HL-60 (cell line): ENCODE measurements around the gene RFTN1.

Source experiments
- DNase-seq, 2 experiments: peaks; one replicate each; pipeline ENCODE4 v3.0.0-alpha.2; 2010 to 2020; ENCODE audit warnings: low read depth in 1 of 2, low spot score in 1 of 2
- H3K27ac ChIP-seq: fragments of 250-450 bp; sonication (Bioruptor Pico); replicated peaks from 2 replicates; pipeline ENCODE4 v1.5.1; 2020; ENCODE audit warnings: mild to moderate bottlenecking, moderate library complexity
- H3K27me3 ChIP-seq: fragments of 250-450 bp; sonication (Bioruptor Pico); 2 replicates; pipeline ENCODE4 v1.5.1; 2021; ENCODE audit warnings: mild to moderate bottlenecking, moderate library complexity; ENCODE audit not compliant: insufficient read depth, poor library complexity, severe bottlenecking
- H3K4me3 ChIP-seq: replicated peaks from 2 replicates; pipeline ENCODE4 v1.5.1; 2011; ENCODE audit warnings: mild to moderate bottlenecking, control low read depth, low read length; ENCODE audit not compliant: insufficient read depth
- CTCF ChIP-seq: IDR thresholded peaks from one replicate; pipeline ENCODE4 v1.5.1; 2011; ENCODE audit warnings: low read length, control low read depth, inconsistent platforms; ENCODE audit not compliant: insufficient read depth
- GABPA ChIP-seq: IDR thresholded peaks from 2 replicates; pipeline ENCODE4 v1.6.1; 2012; ENCODE audit warnings: low read depth
- POLR2AphosphoS5 ChIP-seq: IDR thresholded peaks from 2 replicates; pipeline ENCODE4 v1.6.1; 2012; ENCODE audit warnings: low read depth
- REST ChIP-seq: IDR thresholded peaks from 2 replicates; pipeline ENCODE4 v1.6.1; 2012; ENCODE audit warnings: low read depth; ENCODE audit not compliant: insufficient replicate concordance
- SPI1 ChIP-seq: IDR thresholded peaks from 2 replicates; pipeline ENCODE4 v1.6.1; 2012; ENCODE audit warnings: low read depth, mild to moderate bottlenecking, borderline replicate concordance

Gene RFTN1

GRCh38 chr3:16319723-16320122 lies 193.8 kb downstream of the RFTN1 start:
- no peak overlapping the region for H3K4me3 ChIP-seq
- H3K27ac ChIP-seq: no peak overlapping the region
- TF ChIP-seq SPI1 (no peak), POLR2AphosphoS5 (no peak), REST (no peak), GABPA (no peak), CTCF (no peak)
- H3K27me3 ChIP-seq: no peaks in the 10 kb centered on the region
- no peak for DNase-seq

- no peak for DNase-seq
- TF ChIP-seq SPI1: no peak
- TF ChIP-seq REST: no peak
- TF ChIP-seq GABPA: no peak
- TF ChIP-seq CTCF: no peak
- TF ChIP-seq POLR2AphosphoS5: no peak
- Histone ChIP-seq H3K4me3 (no peak overlapping the region), H3K27ac (no peak overlapping the region), H3K27me3 (no peaks in the 10 kb centered on the region)
Measured at GRCh38 chr3:16319307-16319706, 194.2 kb downstream of the RFTN1 start.

- no peaks in the 10 kb centered on the region for H3K27me3 ChIP-seq
- H3K4me3 ChIP-seq: no peak overlapping the region
- DNase-seq: no peak
- H3K27ac ChIP-seq: no peak overlapping the region
- TF ChIP-seq GABPA (no peak), SPI1 (no peak), CTCF (no peak), REST (no peak), POLR2AphosphoS5 (no peak)
Measured at GRCh38 chr3:16318176-16318575, 195.3 kb downstream of the RFTN1 start.
